ENCODE data around the gene UBE2C.
"Not testable (repeated sequence)": the region's sequence is repeated elsewhere in the genome, so short reads cannot be mapped to it uniquely, and the experiment has no call there.

UBE2C gene

GRCh38 chr20:45797955-45798354 lies 14.5 kb upstream of the UBE2C start:
- DNase-seq (ENCODE audit: low read depth, low spot score): not testable (repeated sequence)

- no peak for DNase-seq (ENCODE audit: low read depth, low spot score)
These were observed 13.4 kb upstream of the UBE2C start for GRCh38 chr20:45798935-45799642.

- no peak for DNase-seq (ENCODE audit: low read depth, low spot score)
These were observed 10.6 kb upstream of the UBE2C start for GRCh38 chr20:45801851-45802250.

GRCh38 chr20:45810191-45810970 lies 2.1 kb upstream of the UBE2C start:
- DNase-seq (ENCODE audit: low read depth, low spot score): no peak

- DNase-seq (ENCODE audit: low read depth, low spot score): no peak
These were observed 529 bp downstream of the UBE2C start for GRCh38 chr20:45813006-45813340.

- DNase-seq (ENCODE audit: low read depth, low spot score): no peak
These were observed 1.0 kb downstream of the UBE2C start for GRCh38 chr20:45813489-45813888.

GRCh38 chr20:45814314-45814713 lies 1.9 kb downstream of the UBE2C start:
- no peak for DNase-seq (ENCODE audit: low read depth, low spot score)

GRCh38 chr20:45816951-45817350 lies 4.5 kb downstream of the UBE2C start:
- no peak for DNase-seq (ENCODE audit: low read depth, low spot score)

GRCh38 chr20:45817376-45818194 lies 5.1 kb downstream of the UBE2C start:
- DNase-seq (ENCODE audit: low read depth, low spot score): no peak

GRCh38 chr20:45818239-45818638 lies 5.8 kb downstream of the UBE2C start:
- no peak for DNase-seq (ENCODE audit: low read depth, low spot score)

GRCh38 chr20:45819466-45819865 lies 7.0 kb downstream of the UBE2C start:
- no peak for DNase-seq (ENCODE audit: low read depth, low spot score)

- DNase-seq (ENCODE audit: low read depth, low spot score): no peak
These were observed 9.5 kb downstream of the UBE2C start for GRCh38 chr20:45821947-45822346.

GRCh38 chr20:45822857-45823256 lies 10.4 kb downstream of the UBE2C start:
- no peak for DNase-seq (ENCODE audit: low read depth, low spot score)

- DNase-seq (ENCODE audit: low read depth, low spot score): no peak
These were observed 11.7 kb downstream of the UBE2C start for GRCh38 chr20:45823949-45824835.

- DNase-seq (ENCODE audit: low read depth, low spot score): peak; percentile 41
These were observed 14.1 kb downstream of the UBE2C start for GRCh38 chr20:45826381-45827019.

GRCh38 chr20:45827030-45827652 lies 14.7 kb downstream of the UBE2C start, which contains the start of gene TNNC2:
Gene TNNC2 (minus strand): TSS chr20:45827312. CDS start chr20:45827248, 64 bp downstream.
- no peak for DNase-seq (ENCODE audit: low read depth, low spot score)

GRCh38 chr20:45827712-45828111 lies 15.3 kb downstream of the UBE2C start:
- no peak for DNase-seq (ENCODE audit: low read depth, low spot score)

- no peak for DNase-seq (ENCODE audit: low read depth, low spot score)
These were observed 16.1 kb downstream of the UBE2C start for GRCh38 chr20:45828589-45828988.

GRCh38 chr20:45829673-45830106 lies 17.2 kb downstream of the UBE2C start:
- not testable (repeated sequence) for DNase-seq (ENCODE audit: low read depth, low spot score)

GRCh38 chr20:45832619-45833018 lies 20.2 kb downstream of the UBE2C start:
- no peak for DNase-seq (ENCODE audit: low read depth, low spot score)

Measured in brain pericyte (primary cell).